Gastrocnemius medialis (tissue), 4 donors: ENCODE measurements around the gene ABHD17B.

ENCODE experiments used
- POLR2A ChIP-seq, 2 donors: fragments of 450-650 bp; IDR thresholded peaks; one replicate each; pipeline ENCODE4 v1.6.1; 2017; ENCODE audit warnings: antibody characterized with exemption in 2 of 2, mild to moderate bottlenecking in 2 of 2, moderate library complexity in 2 of 2
- TF ChIP-seq, protein P1 (sequence below), 5 experiments: fragments of 450-650 bp in 3 of 5; fragments of 200-600 bp in 2 of 5; sonication (generic) in 2 of 5; IDR thresholded peaks in 4 of 5; conservative IDR thresholded peaks in 1 of 5; 1 replicate in 4 of 5; 2 replicates in 1 of 5; pipeline ENCODE4 v1.5.1; 2016 to 2019; ENCODE audit warnings: antibody characterized with exemption in 5 of 5, mild to moderate bottlenecking in 3 of 5, moderate library complexity in 3 of 5

- no peak for TF ChIP-seq POLR2A (IDR thresholded peaks at IDR 0.05)
- TF ChIP-seq, protein P1, sequence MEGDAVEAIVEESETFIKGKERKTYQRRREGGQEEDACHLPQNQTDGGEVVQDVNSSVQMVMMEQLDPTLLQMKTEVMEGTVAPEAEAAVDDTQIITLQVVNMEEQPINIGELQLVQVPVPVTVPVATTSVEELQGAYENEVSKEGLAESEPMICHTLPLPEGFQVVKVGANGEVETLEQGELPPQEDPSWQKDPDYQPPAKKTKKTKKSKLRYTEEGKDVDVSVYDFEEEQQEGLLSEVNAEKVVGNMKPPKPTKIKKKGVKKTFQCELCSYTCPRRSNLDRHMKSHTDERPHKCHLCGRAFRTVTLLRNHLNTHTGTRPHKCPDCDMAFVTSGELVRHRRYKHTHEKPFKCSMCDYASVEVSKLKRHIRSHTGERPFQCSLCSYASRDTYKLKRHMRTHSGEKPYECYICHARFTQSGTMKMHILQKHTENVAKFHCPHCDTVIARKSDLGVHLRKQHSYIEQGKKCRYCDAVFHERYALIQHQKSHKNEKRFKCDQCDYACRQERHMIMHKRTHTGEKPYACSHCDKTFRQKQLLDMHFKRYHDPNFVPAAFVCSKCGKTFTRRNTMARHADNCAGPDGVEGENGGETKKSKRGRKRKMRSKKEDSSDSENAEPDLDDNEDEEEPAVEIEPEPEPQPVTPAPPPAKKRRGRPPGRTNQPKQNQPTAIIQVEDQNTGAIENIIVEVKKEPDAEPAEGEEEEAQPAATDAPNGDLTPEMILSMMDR (IDR thresholded peaks at IDR 0.05 in 4 of 5, conservative IDR thresholded peaks at IDR 0.05 in 1 of 5): no peak
These were observed 15.0 kb downstream of the ABHD17B start for GRCh38 chr9:71895955-71896354.
